DND-41 (cell line): Measurements from ENCODE around the gene EEF2K.

ENCODE experiments used
- ATAC-seq: fragments of 200-7000 bp; cut with Tn5 transposase; 3 replicates; pipeline ENCODE4 v1.9.1; 2021; ENCODE audit warnings: low read depth; ENCODE audit not compliant: insufficient read depth
- DNase-seq: peaks from one replicate; pipeline ENCODE4 v3.0.0-alpha.2; 2020
- H2AFZ ChIP-seq: 2 replicates; pipeline ENCODE4 v1.6.0; 2012; ENCODE audit warnings: low read depth, low read length
- H3K27ac ChIP-seq: 2 replicates; pipeline ENCODE4 v1.5.1; 2012; ENCODE audit warnings: low read length, inconsistent platforms
- H3K27me3 ChIP-seq: fragments of 200-600 bp; sonication (generic); 2 replicates; pipeline ENCODE4 v1.6.0; 2012; ENCODE audit warnings: low read length, mild to moderate bottlenecking, inconsistent platforms; ENCODE audit not compliant: insufficient read depth, poor library complexity
- H3K36me3 ChIP-seq: 2 replicates; pipeline ENCODE4 v1.5.1; 2012; ENCODE audit warnings: low read length, inconsistent platforms; ENCODE audit not compliant: insufficient read depth
- H3K4me1 ChIP-seq: 2 replicates; pipeline ENCODE4 v1.5.1; 2012; ENCODE audit warnings: mild to moderate bottlenecking, low read length; ENCODE audit not compliant: insufficient read depth
- H3K4me2 ChIP-seq: 2 replicates; pipeline ENCODE4 v1.6.0; 2012; ENCODE audit warnings: mild to moderate bottlenecking, moderate library complexity, low read length, inconsistent platforms; ENCODE audit not compliant: insufficient read depth
- H3K4me3 ChIP-seq, 2 experiments: fragments of 200-600 bp in 1 of 2; shearing (Covaris generic) in 1 of 2; 2 replicates each; pipeline ENCODE4 v1.5.1; 2012 to 2016; ENCODE audit warnings: inconsistent platforms in 2 of 2, low read length in 2 of 2, mild to moderate bottlenecking in 2 of 2, low read depth in 1 of 2, moderate library complexity in 1 of 2
- H3K79me2 ChIP-seq: 2 replicates; pipeline ENCODE4 v1.6.0; 2012; ENCODE audit warnings: low read length, inconsistent platforms; ENCODE audit not compliant: insufficient read depth
- H3K9ac ChIP-seq: 2 replicates; pipeline ENCODE4 v1.6.0; 2012; ENCODE audit warnings: low read depth, mild to moderate bottlenecking, inconsistent platforms, low read length, moderate library complexity
- H3K9me3 ChIP-seq: 2 replicates; pipeline ENCODE4 v1.5.1; 2012; ENCODE audit warnings: low read length, moderate library complexity, mild to moderate bottlenecking, inconsistent platforms; ENCODE audit not compliant: insufficient read depth, severe bottlenecking
- H4K20me1 ChIP-seq: 2 replicates; pipeline ENCODE4 v1.6.0; 2012; ENCODE audit warnings: low read length; ENCODE audit not compliant: insufficient read depth
- EZH2 ChIP-seq: IDR thresholded peaks from 3 replicates; pipeline ENCODE4 v1.6.1; 2012; ENCODE audit warnings: borderline replicate concordance, low read depth, mild to moderate bottlenecking, moderate library complexity, low read length, inconsistent platforms; ENCODE audit not compliant: severe bottlenecking
- TF ChIP-seq, protein P1 (sequence below): IDR thresholded peaks from 2 replicates; pipeline ENCODE4 v1.5.1; 2012; ENCODE audit warnings: borderline replicate concordance, low read length, moderate library complexity, mild to moderate bottlenecking; ENCODE audit not compliant: poor library complexity, severe bottlenecking; ENCODE audit errors: extremely low read depth

The EEF2K gene

DNA sequence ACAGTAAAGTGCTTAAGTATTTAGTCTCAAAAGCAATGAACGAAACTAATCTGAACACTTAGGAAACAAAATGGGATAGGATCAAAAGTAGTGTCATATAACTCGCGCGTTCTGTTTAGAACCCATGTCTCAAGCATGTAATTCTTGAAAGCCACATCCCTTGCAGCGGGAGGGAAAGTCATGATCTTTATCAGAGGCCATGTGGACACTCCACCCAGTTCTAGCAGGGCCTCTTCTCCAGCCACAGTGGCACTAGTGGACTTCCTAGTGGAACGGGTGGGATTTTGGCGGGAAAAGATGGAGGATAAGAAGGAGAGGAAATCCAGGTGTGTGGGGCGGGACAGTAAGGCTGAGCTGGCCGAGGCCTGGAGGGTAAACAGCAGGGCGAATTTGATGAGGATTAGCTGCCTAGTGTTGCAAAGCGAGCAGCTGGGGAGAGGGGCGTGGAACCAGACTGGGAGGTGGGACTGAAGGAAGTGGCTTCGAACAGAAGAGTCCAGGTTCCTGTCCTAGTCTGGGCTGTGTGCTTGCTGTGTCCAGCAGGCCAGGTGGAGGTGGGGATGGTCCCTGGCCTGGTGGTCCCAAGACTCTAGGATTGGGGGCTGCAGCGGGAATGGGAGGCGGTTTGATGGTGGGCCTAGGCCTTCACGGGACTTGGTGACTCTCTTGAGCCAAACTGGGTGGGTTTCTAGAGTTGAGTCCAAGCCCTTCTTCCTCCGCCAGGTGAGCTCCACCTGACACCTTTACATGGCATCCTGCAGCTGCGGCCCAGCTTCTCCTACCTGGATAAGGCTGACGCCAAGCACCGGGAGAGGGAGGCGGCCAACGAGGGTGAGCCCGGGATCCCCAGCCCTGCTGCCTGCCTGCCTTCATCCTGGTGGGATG is 107.1 kb downstream of the EEF2K start:
- Histone ChIP-seq H3K4me2 (no peak overlapping the region), H3K79me2 (0 out of 2 replicates have a peak, but pooled peaks cover 2% of the 10 kb centered on the region), H3K4me3 (no peak overlapping the region), H2AFZ (no peak overlapping the region), H3K9me3 (no peaks in the 10 kb centered on the region), H3K36me3 (peaks cover 86% of the 10 kb centered on the region), H3K27ac (no peak overlapping the region), H3K9ac (no peak overlapping the region), H4K20me1 (peaks cover 21% of the 10 kb centered on the region), H3K27me3 (no peaks in the 10 kb centered on the region), H3K4me1 (no peaks in the 10 kb centered on the region)
- TF ChIP-seq, protein P1, sequence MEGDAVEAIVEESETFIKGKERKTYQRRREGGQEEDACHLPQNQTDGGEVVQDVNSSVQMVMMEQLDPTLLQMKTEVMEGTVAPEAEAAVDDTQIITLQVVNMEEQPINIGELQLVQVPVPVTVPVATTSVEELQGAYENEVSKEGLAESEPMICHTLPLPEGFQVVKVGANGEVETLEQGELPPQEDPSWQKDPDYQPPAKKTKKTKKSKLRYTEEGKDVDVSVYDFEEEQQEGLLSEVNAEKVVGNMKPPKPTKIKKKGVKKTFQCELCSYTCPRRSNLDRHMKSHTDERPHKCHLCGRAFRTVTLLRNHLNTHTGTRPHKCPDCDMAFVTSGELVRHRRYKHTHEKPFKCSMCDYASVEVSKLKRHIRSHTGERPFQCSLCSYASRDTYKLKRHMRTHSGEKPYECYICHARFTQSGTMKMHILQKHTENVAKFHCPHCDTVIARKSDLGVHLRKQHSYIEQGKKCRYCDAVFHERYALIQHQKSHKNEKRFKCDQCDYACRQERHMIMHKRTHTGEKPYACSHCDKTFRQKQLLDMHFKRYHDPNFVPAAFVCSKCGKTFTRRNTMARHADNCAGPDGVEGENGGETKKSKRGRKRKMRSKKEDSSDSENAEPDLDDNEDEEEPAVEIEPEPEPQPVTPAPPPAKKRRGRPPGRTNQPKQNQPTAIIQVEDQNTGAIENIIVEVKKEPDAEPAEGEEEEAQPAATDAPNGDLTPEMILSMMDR = no peak
- TF ChIP-seq EZH2 = no peak
- DNase-seq (no peak), ATAC-seq (no peak)

DNA sequence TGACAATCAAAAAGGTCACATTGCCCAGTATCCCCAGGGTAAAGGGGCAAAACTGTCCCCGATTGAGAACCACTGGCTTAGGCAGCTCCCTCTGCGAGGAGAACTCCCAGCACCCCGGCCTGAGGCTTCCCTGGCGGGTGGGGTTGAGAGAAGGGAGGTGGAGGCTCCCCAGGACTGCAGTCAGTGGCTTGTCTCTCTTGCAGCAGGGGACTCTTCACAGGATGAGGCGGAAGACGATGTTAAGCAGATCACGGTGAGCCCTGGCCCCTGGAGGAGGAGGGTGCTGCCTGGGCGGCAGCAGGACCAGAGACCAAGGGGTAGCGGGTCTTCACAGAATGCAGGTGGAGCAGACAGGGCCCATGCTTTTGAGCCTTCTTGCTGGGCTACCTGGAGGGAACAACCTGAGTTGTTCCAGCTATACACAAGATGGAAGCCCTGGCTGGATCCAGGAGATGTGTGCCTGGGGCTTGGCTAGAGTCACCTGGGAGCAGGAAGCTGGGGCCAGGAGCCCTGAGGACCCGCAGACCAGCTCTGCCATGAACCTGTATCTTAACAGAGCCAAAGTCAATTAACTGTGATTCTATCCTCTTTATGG is 107.9 kb downstream of the EEF2K start:
- Histone ChIP-seq H3K4me3 (no peak overlapping the region), H3K9ac (no peak overlapping the region), H2AFZ (no peak overlapping the region), H3K27me3 (no peaks in the 10 kb centered on the region), H3K27ac (no peak overlapping the region), H3K79me2 (no peaks in the 10 kb centered on the region), H3K9me3 (no peaks in the 10 kb centered on the region), H3K4me1 (no peaks in the 10 kb centered on the region), H3K4me2 (no peak overlapping the region), H3K36me3 (peaks cover 86% of the 10 kb centered on the region), H4K20me1 (peaks cover 15% of the 10 kb centered on the region)
- DNase-seq (no peak), ATAC-seq (no peak)
- no peak for TF ChIP-seq EZH2
- TF ChIP-seq, protein P1 = no peak

DNA sequence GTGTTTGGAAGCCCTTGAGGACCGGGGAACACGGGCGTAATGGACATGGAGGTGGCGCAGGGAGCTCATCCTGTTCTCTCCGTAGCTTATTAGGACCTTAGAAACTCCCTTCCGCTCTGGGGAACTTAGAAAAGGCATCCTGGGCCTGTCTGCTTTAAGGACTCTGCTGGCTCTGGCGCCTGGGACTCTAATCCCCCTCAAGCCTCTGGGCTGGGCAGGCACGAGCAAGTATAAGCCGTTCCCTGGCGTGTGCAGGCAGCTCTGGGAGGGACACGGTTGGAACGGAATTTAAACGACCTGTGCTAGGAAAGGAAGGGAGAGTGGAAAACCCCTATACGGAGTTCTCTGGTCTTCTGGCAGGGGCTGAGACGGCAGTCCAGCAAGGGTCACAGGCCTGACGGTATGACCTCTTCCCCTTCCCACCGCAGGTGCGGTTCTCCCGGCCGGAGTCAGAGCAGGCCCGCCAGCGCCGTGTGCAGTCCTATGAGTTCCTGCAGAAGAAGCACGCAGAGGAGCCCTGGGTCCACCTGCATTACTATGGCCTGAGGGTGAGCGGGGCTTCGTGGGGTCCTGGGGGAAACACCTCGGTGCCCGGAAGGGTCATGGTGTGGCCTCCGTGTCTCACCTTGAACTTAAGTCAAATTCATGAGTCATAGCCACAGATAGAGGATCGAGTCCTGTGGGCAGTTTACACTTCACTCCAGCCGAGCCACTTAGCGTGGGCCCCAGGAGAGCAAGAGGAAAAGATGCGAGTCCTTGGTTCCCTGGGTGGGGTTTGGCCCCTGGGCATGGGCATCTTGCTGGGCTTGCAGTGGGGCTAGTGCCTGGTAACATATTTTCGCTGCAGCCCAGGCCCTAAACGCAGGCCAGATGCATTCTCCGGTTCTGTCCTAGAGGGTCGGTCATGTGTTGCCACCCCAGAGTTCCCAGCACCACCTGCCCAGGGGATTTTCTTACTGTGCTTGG is 108.9 kb downstream of the EEF2K start:
- no peak overlapping the region for H3K9ac ChIP-seq
- H3K4me3 ChIP-seq = no peak overlapping the region
- H3K36me3 ChIP-seq = peaks cover 85% of the 10 kb centered on the region
- H3K79me2 ChIP-seq = no peaks in the 10 kb centered on the region
- peaks cover 11% of the 10 kb centered on the region for H4K20me1 ChIP-seq
- no peak overlapping the region for H3K27ac ChIP-seq
- no peak overlapping the region for H2AFZ ChIP-seq
- DNase-seq (no peak), ATAC-seq (no peak)
- H3K4me1 ChIP-seq = no peaks in the 10 kb centered on the region
- H3K27me3 ChIP-seq = no peaks in the 10 kb centered on the region
- no peak overlapping the region for H3K4me2 ChIP-seq
- TF ChIP-seq, protein P1 = no peak
- no peak for TF ChIP-seq EZH2
- H3K9me3 ChIP-seq = no peaks in the 10 kb centered on the region
